Measurements from ENCODE around the gene CCDC47. TPM values are rescaled to one million over a fixed set of nuclear protein-coding genes. Genes with fewer than 3 reads are reported as not detected.

The CCDC47 gene
- total and polyA plus RNA-seq, 4 donors = 68.9 to 85.7 (median 75.3) TPM

DNA sequence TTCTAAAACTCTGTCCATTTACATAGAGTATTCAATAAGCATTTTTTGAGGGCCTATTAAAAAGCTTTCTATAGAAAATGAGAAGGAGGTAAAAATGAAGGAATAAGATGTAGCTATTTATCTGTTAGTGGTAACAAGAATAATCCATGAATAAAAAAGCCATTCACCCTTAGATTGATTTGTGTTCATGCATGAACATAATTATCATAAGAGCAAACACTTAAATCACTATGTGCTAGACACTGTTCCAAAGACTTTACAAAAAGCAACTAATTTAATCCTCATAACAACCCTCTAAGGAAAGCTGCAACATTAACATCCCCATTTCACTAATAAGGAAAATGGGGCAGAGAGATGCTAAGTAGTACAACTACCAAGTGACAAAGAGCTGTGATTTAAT, 6.6 kb downstream of the CCDC47 start:
- DNase-seq (ENCODE audit: low read depth in 4 of 6, low spot score in 6 of 6) = no peak
- Histone ChIP-seq H3K27me3 (ENCODE audit: control insufficient read depth, insufficient read depth, low read length) (no peaks in the 10 kb centered on the region), H3K4me1 (ENCODE audit: control insufficient read depth, insufficient read depth, low read length) (peaks cover 5% of the 10 kb centered on the region), H3K27ac (ENCODE audit: low read depth, low read length) (no peak overlapping the region), H3K4me3 (ENCODE audit: low read depth, low read length) (no peak overlapping the region), H3K9me3 (ENCODE audit: control insufficient read depth, insufficient read depth, low read length) (no peaks in the 10 kb centered on the region), H3K36me3 (ENCODE audit: control insufficient read depth, insufficient read depth, low read length) (peaks cover 24% of the 10 kb centered on the region)

DNA sequence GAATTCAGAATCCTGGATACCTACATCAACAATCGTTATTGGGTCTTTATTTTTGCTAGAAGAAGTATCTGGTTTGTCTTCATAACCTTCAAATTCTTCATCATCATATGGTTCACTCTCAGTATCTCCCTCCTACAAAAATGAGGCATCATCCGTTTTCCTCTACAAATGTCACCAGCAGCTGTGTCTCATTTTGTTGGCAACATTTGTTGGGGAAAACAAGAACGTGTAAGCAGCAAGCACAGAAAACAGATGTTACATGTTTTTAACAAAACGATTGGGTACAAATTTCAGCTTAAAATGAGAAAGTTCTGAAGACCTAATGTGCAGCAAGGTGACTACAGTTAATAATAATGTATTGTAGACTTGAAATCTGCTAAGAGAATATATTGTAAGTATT, 8.7 kb downstream of the CCDC47 start:
- DNase-seq (ENCODE audit: low read depth in 4 of 6, low spot score in 6 of 6) = peak in 1 of 6 donors; percentile 4
- Histone ChIP-seq H3K4me1 (ENCODE audit: control insufficient read depth, insufficient read depth, low read length) (peaks cover 3% of the 10 kb centered on the region), H3K4me3 (ENCODE audit: low read depth, low read length) (no peak overlapping the region), H3K27ac (ENCODE audit: low read depth, low read length) (no peak overlapping the region), H3K27me3 (ENCODE audit: control insufficient read depth, insufficient read depth, low read length) (no peaks in the 10 kb centered on the region), H3K9me3 (ENCODE audit: control insufficient read depth, insufficient read depth, low read length) (no peaks in the 10 kb centered on the region), H3K36me3 (ENCODE audit: control insufficient read depth, insufficient read depth, low read length) (peaks cover 35% of the 10 kb centered on the region)
- 64% methylated on average over 2 of the region's 4 CpGs for WGBS (ENCODE audit: insufficient coverage)

DNA sequence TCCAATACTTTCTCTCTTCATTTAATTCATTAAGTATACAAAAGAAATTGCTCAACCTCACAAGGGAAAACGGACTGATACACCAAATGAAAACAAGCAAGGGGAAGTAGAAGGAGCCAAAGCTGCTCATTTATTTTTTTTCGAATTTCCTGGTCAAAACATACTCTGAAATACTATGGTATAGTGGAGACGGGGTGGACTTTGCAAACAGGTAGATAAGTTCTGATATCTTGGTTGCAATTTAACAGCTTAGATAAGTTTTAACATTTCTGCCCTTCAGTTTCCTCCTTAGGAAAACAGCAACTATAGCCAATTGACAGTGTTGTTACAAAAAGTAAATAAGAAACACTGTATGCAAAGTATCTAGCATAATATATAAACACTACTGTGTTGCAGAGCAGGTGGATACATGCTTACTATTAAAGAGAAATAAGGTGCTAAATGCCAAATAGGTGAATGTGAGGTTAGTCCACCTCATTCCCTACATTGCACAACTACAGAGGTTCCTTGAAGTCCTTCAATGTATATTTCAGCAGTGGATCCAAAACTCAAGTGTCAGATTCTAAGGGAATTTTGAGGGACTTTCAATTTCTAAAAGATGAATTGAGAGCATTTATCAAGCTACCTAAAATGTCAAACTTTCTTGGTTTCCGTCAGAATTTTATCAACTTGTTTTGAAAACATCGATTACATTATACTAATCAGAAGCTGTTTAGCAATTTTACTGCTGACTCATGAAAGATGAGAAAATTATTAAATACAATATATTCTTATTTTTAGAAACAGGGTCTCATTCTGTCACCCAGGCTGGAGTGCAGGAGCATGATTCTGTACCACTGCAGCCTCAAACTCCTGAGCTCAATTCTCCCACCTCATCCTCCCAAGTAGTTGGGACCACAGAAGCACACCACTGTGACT, 11.0 kb downstream of the CCDC47 start:
- DNase-seq (ENCODE audit: low read depth in 4 of 6, low spot score in 6 of 6) = no peak
- no peak overlapping the region for H3K4me3 ChIP-seq (ENCODE audit: low read depth, low read length)
- H3K27ac ChIP-seq (ENCODE audit: low read depth, low read length) = no peak overlapping the region
- no peaks in the 10 kb centered on the region for H3K9me3 ChIP-seq (ENCODE audit: control insufficient read depth, insufficient read depth, low read length)
- no CpG with 5 or more reads among the region's 5 CpGs for WGBS (ENCODE audit: insufficient coverage)
- no peaks in the 10 kb centered on the region for H3K4me1 ChIP-seq (ENCODE audit: control insufficient read depth, insufficient read depth, low read length)
- H3K27me3 ChIP-seq (ENCODE audit: control insufficient read depth, insufficient read depth, low read length) = no peaks in the 10 kb centered on the region
- H3K36me3 ChIP-seq (ENCODE audit: control insufficient read depth, insufficient read depth, low read length) = peaks cover 26% of the 10 kb centered on the region

- no peaks in the 10 kb centered on the region for H3K9me3 ChIP-seq (ENCODE audit: control insufficient read depth, insufficient read depth, low read length)
- no peak overlapping the region for H3K4me3 ChIP-seq (ENCODE audit: low read depth, low read length)
- H3K27me3 ChIP-seq (ENCODE audit: control insufficient read depth, insufficient read depth, low read length) = no peaks in the 10 kb centered on the region
- DNase-seq (ENCODE audit: low read depth in 4 of 6, low spot score in 6 of 6) = no peak
- peaks cover 35% of the 10 kb centered on the region for H3K36me3 ChIP-seq (ENCODE audit: control insufficient read depth, insufficient read depth, low read length)
- WGBS (ENCODE audit: insufficient coverage) = 87% methylated on average over 4 of the region's 10 CpGs
- H3K27ac ChIP-seq (ENCODE audit: low read depth, low read length) = no peak overlapping the region
- no peaks in the 10 kb centered on the region for H3K4me1 ChIP-seq (ENCODE audit: control insufficient read depth, insufficient read depth, low read length)
Measured at GRCh38 chr17:63760771-63761539, 12.4 kb downstream of the CCDC47 start.

GRCh38 chr17:63758428-63758827, 15.0 kb downstream of the CCDC47 start:
- Histone ChIP-seq H3K27me3 (ENCODE audit: control insufficient read depth, insufficient read depth, low read length) (no peaks in the 10 kb centered on the region), H3K4me1 (ENCODE audit: control insufficient read depth, insufficient read depth, low read length) (no peaks in the 10 kb centered on the region), H3K4me3 (ENCODE audit: low read depth, low read length) (no peak overlapping the region), H3K9me3 (ENCODE audit: control insufficient read depth, insufficient read depth, low read length) (no peaks in the 10 kb centered on the region), H3K27ac (ENCODE audit: low read depth, low read length) (no peak overlapping the region), H3K36me3 (ENCODE audit: control insufficient read depth, insufficient read depth, low read length) (peaks cover 42% of the 10 kb centered on the region)
- WGBS (ENCODE audit: insufficient coverage) = no CpG with 5 or more reads among the region's 2 CpGs
- no peak for DNase-seq (ENCODE audit: low read depth in 4 of 6, low spot score in 6 of 6)

- peaks cover 40% of the 10 kb centered on the region for H3K36me3 ChIP-seq (ENCODE audit: control insufficient read depth, insufficient read depth, low read length)
- no peak overlapping the region for H3K4me3 ChIP-seq (ENCODE audit: low read depth, low read length)
- WGBS (ENCODE audit: insufficient coverage) = 100% methylated on average over 2 of the region's 3 CpGs
- H3K4me1 ChIP-seq (ENCODE audit: control insufficient read depth, insufficient read depth, low read length) = no peaks in the 10 kb centered on the region
- H3K27me3 ChIP-seq (ENCODE audit: control insufficient read depth, insufficient read depth, low read length) = no peaks in the 10 kb centered on the region
- DNase-seq (ENCODE audit: low read depth in 4 of 6, low spot score in 6 of 6) = no peak
- no peak overlapping the region for H3K27ac ChIP-seq (ENCODE audit: low read depth, low read length)
- H3K9me3 ChIP-seq (ENCODE audit: control insufficient read depth, insufficient read depth, low read length) = no peaks in the 10 kb centered on the region
Measured at GRCh38 chr17:63754046-63754445, 19.4 kb downstream of the CCDC47 start.

GRCh38 chr17:63753215-63753614, 20.2 kb downstream of the CCDC47 start:
- Histone ChIP-seq H3K27me3 (ENCODE audit: control insufficient read depth, insufficient read depth, low read length) (no peaks in the 10 kb centered on the region), H3K36me3 (ENCODE audit: control insufficient read depth, insufficient read depth, low read length) (peaks cover 46% of the 10 kb centered on the region), H3K27ac (ENCODE audit: low read depth, low read length) (no peak overlapping the region), H3K9me3 (ENCODE audit: control insufficient read depth, insufficient read depth, low read length) (no peaks in the 10 kb centered on the region), H3K4me3 (ENCODE audit: low read depth, low read length) (no peak overlapping the region), H3K4me1 (ENCODE audit: control insufficient read depth, insufficient read depth, low read length) (no peaks in the 10 kb centered on the region)
- no CpG with 5 or more reads among the region's 1 CpG for WGBS (ENCODE audit: insufficient coverage)
- DNase-seq (ENCODE audit: low read depth in 4 of 6, low spot score in 6 of 6) = no peak

DNA sequence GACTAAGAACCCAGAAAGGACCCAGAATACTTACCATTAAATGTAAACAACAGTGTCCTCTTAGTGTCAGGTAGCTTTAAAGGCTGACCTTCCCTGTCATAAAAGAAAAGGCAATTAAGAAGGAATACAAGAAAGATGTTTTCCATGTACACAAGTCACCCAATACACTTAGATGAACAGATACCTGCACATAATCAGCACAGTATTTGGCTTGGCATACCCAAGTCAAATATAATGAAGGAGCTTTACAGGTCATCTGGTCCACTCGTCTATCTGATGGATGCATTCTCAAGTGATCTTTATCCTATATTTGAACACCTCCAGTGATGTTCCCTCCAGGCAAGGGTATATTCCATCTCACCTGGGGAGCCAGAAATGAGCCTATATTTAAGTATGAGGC, 20.7 kb downstream of the CCDC47 start:
- H3K9me3 ChIP-seq (ENCODE audit: control insufficient read depth, insufficient read depth, low read length) = no peaks in the 10 kb centered on the region
- WGBS (ENCODE audit: insufficient coverage) = no CpG with 5 or more reads among the region's 1 CpG
- H3K36me3 ChIP-seq (ENCODE audit: control insufficient read depth, insufficient read depth, low read length) = peaks cover 51% of the 10 kb centered on the region
- H3K27ac ChIP-seq (ENCODE audit: low read depth, low read length) = no peak overlapping the region
- no peaks in the 10 kb centered on the region for H3K27me3 ChIP-seq (ENCODE audit: control insufficient read depth, insufficient read depth, low read length)
- no peak overlapping the region for H3K4me3 ChIP-seq (ENCODE audit: low read depth, low read length)
- no peak for DNase-seq (ENCODE audit: low read depth in 4 of 6, low spot score in 6 of 6)
- H3K4me1 ChIP-seq (ENCODE audit: control insufficient read depth, insufficient read depth, low read length) = no peaks in the 10 kb centered on the region

- H3K27ac ChIP-seq (ENCODE audit: low read depth, low read length) = no peak overlapping the region
- peaks cover 49% of the 10 kb centered on the region for H3K36me3 ChIP-seq (ENCODE audit: control insufficient read depth, insufficient read depth, low read length)
- no peaks in the 10 kb centered on the region for H3K27me3 ChIP-seq (ENCODE audit: control insufficient read depth, insufficient read depth, low read length)
- no peaks in the 10 kb centered on the region for H3K4me1 ChIP-seq (ENCODE audit: control insufficient read depth, insufficient read depth, low read length)
- no peaks in the 10 kb centered on the region for H3K9me3 ChIP-seq (ENCODE audit: control insufficient read depth, insufficient read depth, low read length)
- WGBS (ENCODE audit: insufficient coverage) = 82% methylated on average over 8 of the region's 8 CpGs
- no peak for DNase-seq (ENCODE audit: low read depth in 4 of 6, low spot score in 6 of 6)
- no peak overlapping the region for H3K4me3 ChIP-seq (ENCODE audit: low read depth, low read length)
Measured at GRCh38 chr17:63751806-63752205, 21.6 kb downstream of the CCDC47 start.
